ENCODE data around the gene GABRG2.

The GABRG2 gene

DNA sequence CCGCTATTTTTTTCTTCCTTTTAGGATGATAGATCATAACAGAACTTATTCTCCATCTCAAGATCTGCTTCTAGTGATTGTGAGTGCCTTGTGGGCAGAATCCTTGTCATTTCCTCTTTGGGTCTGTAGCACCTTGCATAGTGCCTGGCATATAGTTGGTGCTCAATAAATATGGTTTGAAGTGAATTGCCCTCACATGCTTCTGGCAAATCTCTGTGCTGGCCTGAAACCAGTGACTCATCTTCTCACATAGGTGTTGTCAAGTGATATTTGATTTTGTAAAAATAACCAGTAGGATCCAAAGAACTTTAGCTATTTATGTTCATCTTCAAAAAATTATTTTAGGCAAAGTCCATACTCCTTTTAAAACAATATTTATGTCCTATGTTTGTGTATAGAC is 86.7 kb downstream of the GABRG2 start:
- TF ChIP-seq ZBTB7A (IDR thresholded peaks at IDR 0.05; ENCODE audit: low read depth) (no peak), CREB1 (IDR thresholded peaks at IDR 0.05; ENCODE audit: low read depth) (no peak), RAD21 (IDR thresholded peaks at IDR 0.05; ENCODE audit: low read depth) (no peak), YY1 (IDR thresholded peaks at IDR 0.05; ENCODE audit: low read depth) (no peak), FOXM1 (IDR thresholded peaks at IDR 0.05; ENCODE audit: borderline replicate concordance, low read depth) (no peak), TCF12 (IDR thresholded peaks at IDR 0.05; ENCODE audit: low read depth) (no peak), TEAD4 (IDR thresholded peaks at IDR 0.05) (no peak), CEBPB (IDR thresholded peaks at IDR 0.05) (no peak), EP300 (IDR thresholded peaks at IDR 0.05; ENCODE audit: borderline replicate concordance) (no peak), TAF1 (IDR thresholded peaks at IDR 0.05; ENCODE audit: low read depth) (no peak), NFIC (IDR thresholded peaks at IDR 0.05) (no peak), EGR1 (IDR thresholded peaks at IDR 0.05) (no peak)
- TF ChIP-seq, protein P1, sequence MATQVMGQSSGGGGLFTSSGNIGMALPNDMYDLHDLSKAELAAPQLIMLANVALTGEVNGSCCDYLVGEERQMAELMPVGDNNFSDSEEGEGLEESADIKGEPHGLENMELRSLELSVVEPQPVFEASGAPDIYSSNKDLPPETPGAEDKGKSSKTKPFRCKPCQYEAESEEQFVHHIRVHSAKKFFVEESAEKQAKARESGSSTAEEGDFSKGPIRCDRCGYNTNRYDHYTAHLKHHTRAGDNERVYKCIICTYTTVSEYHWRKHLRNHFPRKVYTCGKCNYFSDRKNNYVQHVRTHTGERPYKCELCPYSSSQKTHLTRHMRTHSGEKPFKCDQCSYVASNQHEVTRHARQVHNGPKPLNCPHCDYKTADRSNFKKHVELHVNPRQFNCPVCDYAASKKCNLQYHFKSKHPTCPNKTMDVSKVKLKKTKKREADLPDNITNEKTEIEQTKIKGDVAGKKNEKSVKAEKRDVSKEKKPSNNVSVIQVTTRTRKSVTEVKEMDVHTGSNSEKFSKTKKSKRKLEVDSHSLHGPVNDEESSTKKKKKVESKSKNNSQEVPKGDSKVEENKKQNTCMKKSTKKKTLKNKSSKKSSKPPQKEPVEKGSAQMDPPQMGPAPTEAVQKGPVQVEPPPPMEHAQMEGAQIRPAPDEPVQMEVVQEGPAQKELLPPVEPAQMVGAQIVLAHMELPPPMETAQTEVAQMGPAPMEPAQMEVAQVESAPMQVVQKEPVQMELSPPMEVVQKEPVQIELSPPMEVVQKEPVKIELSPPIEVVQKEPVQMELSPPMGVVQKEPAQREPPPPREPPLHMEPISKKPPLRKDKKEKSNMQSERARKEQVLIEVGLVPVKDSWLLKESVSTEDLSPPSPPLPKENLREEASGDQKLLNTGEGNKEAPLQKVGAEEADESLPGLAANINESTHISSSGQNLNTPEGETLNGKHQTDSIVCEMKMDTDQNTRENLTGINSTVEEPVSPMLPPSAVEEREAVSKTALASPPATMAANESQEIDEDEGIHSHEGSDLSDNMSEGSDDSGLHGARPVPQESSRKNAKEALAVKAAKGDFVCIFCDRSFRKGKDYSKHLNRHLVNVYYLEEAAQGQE (IDR thresholded peaks at IDR 0.05; ENCODE audit: low read depth) = no peak
- TF ChIP-seq, protein P2, sequence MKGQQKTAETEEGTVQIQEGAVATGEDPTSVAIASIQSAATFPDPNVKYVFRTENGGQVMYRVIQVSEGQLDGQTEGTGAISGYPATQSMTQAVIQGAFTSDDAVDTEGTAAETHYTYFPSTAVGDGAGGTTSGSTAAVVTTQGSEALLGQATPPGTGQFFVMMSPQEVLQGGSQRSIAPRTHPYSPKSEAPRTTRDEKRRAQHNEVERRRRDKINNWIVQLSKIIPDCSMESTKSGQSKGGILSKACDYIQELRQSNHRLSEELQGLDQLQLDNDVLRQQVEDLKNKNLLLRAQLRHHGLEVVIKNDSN (IDR thresholded peaks at IDR 0.05) = no peak
- TF ChIP-seq, protein P3, sequence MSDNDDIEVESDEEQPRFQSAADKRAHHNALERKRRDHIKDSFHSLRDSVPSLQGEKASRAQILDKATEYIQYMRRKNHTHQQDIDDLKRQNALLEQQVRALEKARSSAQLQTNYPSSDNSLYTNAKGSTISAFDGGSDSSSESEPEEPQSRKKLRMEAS (IDR thresholded peaks at IDR 0.05) = no peak

DNA sequence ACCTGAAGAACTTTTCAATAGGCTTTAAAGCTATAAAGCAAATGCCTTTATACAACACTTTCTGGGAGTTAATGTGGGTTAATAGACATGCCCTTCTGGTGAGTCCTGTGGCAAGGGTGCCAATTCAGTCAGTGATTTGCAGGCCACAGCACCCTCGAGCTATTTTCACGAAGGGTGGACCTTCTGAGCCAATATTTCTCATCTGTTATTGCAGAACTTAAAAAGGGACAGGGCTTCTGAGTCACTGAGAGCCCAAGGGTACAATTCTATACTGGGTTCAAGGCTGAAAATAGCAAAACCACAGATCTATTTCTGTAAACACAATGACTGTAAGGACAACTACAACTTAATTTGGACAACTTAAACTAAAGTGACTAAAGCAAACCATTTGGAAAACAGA is 92.8 kb downstream of the GABRG2 start:
- no peak for TF ChIP-seq EGR1 (IDR thresholded peaks at IDR 0.05)
- TF ChIP-seq, protein P1 (IDR thresholded peaks at IDR 0.05; ENCODE audit: low read depth) = no peak
- no peak for TF ChIP-seq TCF12 (IDR thresholded peaks at IDR 0.05; ENCODE audit: low read depth)
- TF ChIP-seq EP300 (IDR thresholded peaks at IDR 0.05; ENCODE audit: borderline replicate concordance) = no peak
- TF ChIP-seq ZBTB7A (IDR thresholded peaks at IDR 0.05; ENCODE audit: low read depth) = no peak
- TF ChIP-seq RAD21 (IDR thresholded peaks at IDR 0.05; ENCODE audit: low read depth) = no peak
- no peak for TF ChIP-seq FOXM1 (IDR thresholded peaks at IDR 0.05; ENCODE audit: borderline replicate concordance, low read depth)

DNA sequence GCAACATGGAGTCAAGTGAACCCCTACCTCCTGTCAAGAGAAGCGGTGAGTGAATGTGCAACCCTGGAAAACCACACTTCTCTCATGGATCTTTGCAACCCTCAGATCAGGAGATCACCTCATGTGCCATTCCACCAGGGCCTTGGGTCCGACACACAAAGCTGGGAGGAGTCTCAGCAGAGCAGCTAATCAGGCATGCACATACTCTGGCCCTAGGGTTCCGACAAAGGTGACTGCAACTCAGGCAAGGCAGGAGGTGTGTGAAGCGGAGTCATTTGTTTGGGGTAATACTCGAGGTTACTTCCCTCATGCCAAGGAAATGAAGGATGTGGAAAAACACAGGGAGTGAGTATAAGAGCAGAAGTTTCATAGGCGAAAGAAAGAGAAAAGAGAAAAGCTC is 96.1 kb downstream of the GABRG2 start:
- no peak for TF ChIP-seq ZBTB7A (IDR thresholded peaks at IDR 0.05; ENCODE audit: low read depth)
- no peak for TF ChIP-seq TEAD4 (IDR thresholded peaks at IDR 0.05)
- no peak for TF ChIP-seq CEBPB (IDR thresholded peaks at IDR 0.05)
- TF ChIP-seq, protein P3 (IDR thresholded peaks at IDR 0.05) = no peak
- TF ChIP-seq YY1 (IDR thresholded peaks at IDR 0.05; ENCODE audit: low read depth) = no peak
- TF ChIP-seq FOXM1 (IDR thresholded peaks at IDR 0.05; ENCODE audit: borderline replicate concordance, low read depth) = no peak
- TF ChIP-seq EP300 (IDR thresholded peaks at IDR 0.05; ENCODE audit: borderline replicate concordance) = no peak
- TF ChIP-seq, protein P1 (IDR thresholded peaks at IDR 0.05; ENCODE audit: low read depth) = no peak
- TF ChIP-seq, protein P2 (IDR thresholded peaks at IDR 0.05) = no peak

DNA sequence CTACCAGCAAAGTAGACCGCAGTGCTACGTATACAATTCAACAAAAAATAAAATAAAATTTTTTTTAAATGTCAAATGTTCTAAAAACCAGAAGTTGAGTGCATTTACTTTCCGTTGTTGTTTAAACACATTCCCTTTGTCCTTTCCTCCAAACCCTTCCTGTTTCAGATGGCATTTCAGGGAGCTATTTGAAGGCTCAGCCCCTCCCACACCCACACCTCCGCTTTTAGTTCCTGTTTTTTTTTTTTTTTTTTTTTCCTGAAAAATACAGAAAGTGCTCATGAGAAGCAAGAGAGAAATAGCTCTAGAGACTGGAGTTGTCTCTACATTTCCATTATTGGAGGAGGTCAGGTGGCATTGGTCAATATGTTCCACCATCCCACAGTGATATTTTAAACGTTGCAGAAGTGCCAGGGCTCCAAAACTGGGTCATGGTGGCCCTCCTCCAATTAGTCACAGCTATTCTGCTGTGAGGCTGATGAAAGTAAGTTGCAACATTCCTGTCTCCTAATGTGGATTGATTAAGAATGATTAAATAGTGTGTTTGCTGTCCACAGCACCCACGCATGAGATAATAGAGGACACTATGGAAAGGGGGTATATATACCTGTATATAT is 106.9 kb downstream of the GABRG2 start:
- TF ChIP-seq EGR1 (IDR thresholded peaks at IDR 0.05) (no peak), RAD21 (IDR thresholded peaks at IDR 0.05; ENCODE audit: low read depth) (no peak), CEBPB (IDR thresholded peaks at IDR 0.05) (no peak), TAF1 (IDR thresholded peaks at IDR 0.05; ENCODE audit: low read depth) (no peak), YY1 (IDR thresholded peaks at IDR 0.05; ENCODE audit: low read depth) (no peak), FOXM1 (IDR thresholded peaks at IDR 0.05; ENCODE audit: borderline replicate concordance, low read depth) (no peak), CREB1 (IDR thresholded peaks at IDR 0.05; ENCODE audit: low read depth) (no peak), TEAD4 (IDR thresholded peaks at IDR 0.05) (no peak), ZBTB7A (IDR thresholded peaks at IDR 0.05; ENCODE audit: low read depth) (no peak), NFIC (IDR thresholded peaks at IDR 0.05) (no peak), EP300 (IDR thresholded peaks at IDR 0.05; ENCODE audit: borderline replicate concordance) (no peak), TCF12 (IDR thresholded peaks at IDR 0.05; ENCODE audit: low read depth) (no peak)
- TF ChIP-seq, protein P3 (IDR thresholded peaks at IDR 0.05) = no peak
- TF ChIP-seq, protein P2 (IDR thresholded peaks at IDR 0.05) = no peak
- TF ChIP-seq, protein P1 (IDR thresholded peaks at IDR 0.05; ENCODE audit: low read depth) = no peak
